Measurements from ENCODE around the gene RASA3.

Gene RASA3

DNA sequence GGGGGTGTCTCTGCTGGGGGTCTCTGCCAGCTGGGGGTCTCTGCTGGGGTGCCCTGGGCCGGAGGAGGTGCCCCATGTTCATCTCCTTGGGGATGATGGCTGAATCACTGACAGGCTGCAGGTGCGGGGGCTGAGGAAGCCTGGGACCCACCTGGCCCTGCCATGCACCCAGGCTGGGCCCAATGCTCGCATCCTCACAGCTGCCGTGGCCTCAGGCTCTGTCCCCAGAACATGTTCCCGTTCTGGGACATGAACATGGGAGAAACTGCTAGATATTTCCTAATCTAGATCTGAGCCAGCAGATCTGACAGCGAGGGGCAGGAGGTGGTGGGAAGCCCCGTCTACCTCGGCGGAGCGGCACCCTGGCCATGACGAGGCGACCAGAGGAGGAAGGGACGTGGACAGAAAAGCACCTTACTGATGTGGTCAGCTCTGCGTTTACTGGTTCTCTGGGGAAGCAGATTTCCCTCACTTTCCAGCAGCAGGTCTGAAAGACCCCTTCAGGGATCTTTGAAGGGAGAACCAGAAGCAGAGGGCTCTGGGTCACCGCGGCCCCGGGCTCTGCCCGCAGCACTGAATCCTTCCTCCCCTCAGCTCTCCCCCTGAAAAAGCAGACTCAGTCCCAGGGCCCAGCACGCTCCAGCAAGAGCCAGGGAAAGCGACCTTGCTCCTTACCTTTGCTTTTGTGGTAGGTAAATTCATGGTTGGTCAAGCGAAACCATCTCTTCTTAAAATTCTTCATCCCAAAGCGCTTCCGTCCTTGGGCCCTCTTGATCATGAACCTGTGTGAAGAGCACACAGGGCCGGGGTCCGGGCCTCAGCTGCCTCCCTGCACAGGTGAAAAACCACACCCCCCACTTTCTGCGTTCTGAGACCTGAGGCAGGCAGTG is 132.0 kb downstream of the RASA3 start:
- Histone ChIP-seq H3K9me3 (ENCODE audit: insufficient read depth, low read depth, low read length) (no peaks in the 10 kb centered on the region), H3K4me2 (ENCODE audit: low read depth, low read length, poor library complexity, severe bottlenecking) (no peak overlapping the region), H3K79me2 (ENCODE audit: insufficient read depth, low read length) (no peaks in the 10 kb centered on the region), H2AFZ (ENCODE audit: low read length) (no peak overlapping the region), H3K36me3 (ENCODE audit: insufficient read depth, low read length) (peaks cover 15% of the 10 kb centered on the region; the same call in 1 of the 2 replicates), H3K9ac (ENCODE audit: low read depth, low read length, poor library complexity, severe bottlenecking) (no peak overlapping the region), H4K20me1 (ENCODE audit: insufficient read depth, low read length, poor library complexity, severe bottlenecking) (no peaks in the 10 kb centered on the region), H3F3A (ENCODE audit: low read depth) (no peaks in the 10 kb centered on the region), H3K4me1 (ENCODE audit: insufficient read depth, low read length, poor library complexity, severe bottlenecking) (no peaks in the 10 kb centered on the region), H3K4me3 (ENCODE audit: low read length, poor library complexity, severe bottlenecking) (no peak overlapping the region), H3K9me2 (replicated peaks; ENCODE audit: low read depth, low read length) (no peaks in the 10 kb centered on the region), H3K27me3 (ENCODE audit: insufficient read depth, low read length, poor library complexity, severe bottlenecking) (no peaks in the 10 kb centered on the region)
- TF ChIP-seq, protein P1, sequence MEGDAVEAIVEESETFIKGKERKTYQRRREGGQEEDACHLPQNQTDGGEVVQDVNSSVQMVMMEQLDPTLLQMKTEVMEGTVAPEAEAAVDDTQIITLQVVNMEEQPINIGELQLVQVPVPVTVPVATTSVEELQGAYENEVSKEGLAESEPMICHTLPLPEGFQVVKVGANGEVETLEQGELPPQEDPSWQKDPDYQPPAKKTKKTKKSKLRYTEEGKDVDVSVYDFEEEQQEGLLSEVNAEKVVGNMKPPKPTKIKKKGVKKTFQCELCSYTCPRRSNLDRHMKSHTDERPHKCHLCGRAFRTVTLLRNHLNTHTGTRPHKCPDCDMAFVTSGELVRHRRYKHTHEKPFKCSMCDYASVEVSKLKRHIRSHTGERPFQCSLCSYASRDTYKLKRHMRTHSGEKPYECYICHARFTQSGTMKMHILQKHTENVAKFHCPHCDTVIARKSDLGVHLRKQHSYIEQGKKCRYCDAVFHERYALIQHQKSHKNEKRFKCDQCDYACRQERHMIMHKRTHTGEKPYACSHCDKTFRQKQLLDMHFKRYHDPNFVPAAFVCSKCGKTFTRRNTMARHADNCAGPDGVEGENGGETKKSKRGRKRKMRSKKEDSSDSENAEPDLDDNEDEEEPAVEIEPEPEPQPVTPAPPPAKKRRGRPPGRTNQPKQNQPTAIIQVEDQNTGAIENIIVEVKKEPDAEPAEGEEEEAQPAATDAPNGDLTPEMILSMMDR (conservative IDR thresholded peaks at IDR 0.05; ENCODE audit: low read length): no peak
- no peak for TF ChIP-seq EZH2phosphoT487 (IDR thresholded peaks at IDR 0.05; ENCODE audit: borderline replicate concordance)

DNA sequence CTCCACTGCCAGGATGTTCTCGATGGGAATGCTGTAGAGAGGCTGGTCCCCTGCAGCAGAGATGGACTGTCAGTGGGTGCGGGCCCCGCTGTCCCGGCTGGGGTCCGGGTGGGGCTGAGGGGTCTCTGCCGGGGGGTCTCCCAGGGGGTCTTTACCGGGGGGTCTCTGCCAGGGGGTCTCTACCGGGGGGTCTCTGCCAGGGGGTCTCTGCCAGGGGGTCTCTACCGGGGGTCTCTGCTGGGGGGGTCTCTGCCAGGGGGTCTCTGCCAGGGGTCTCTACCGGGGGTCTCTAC is 132.9 kb downstream of the RASA3 start:
- H3K79me2 ChIP-seq (ENCODE audit: insufficient read depth, low read length): no peaks in the 10 kb centered on the region
- H3K27me3 ChIP-seq (ENCODE audit: insufficient read depth, low read length, poor library complexity, severe bottlenecking): no peaks in the 10 kb centered on the region
- H3K4me2 ChIP-seq (ENCODE audit: low read depth, low read length, poor library complexity, severe bottlenecking): no peak overlapping the region
- TF ChIP-seq, protein P1 (conservative IDR thresholded peaks at IDR 0.05; ENCODE audit: low read length): no peak
- no peak for TF ChIP-seq EZH2phosphoT487 (IDR thresholded peaks at IDR 0.05; ENCODE audit: borderline replicate concordance)
- no peaks in the 10 kb centered on the region for H3K4me1 ChIP-seq (ENCODE audit: insufficient read depth, low read length, poor library complexity, severe bottlenecking)
- no peaks in the 10 kb centered on the region for H3K9me3 ChIP-seq (ENCODE audit: insufficient read depth, low read depth, low read length)
- H3K36me3 ChIP-seq (ENCODE audit: insufficient read depth, low read length): peaks cover 15% of the 10 kb centered on the region; the same call in 1 of the 2 replicates
- H3K9ac ChIP-seq (ENCODE audit: low read depth, low read length, poor library complexity, severe bottlenecking): no peak overlapping the region
- H3K4me3 ChIP-seq (ENCODE audit: low read length, poor library complexity, severe bottlenecking): no peak overlapping the region
- no peaks in the 10 kb centered on the region for H3K9me2 ChIP-seq (replicated peaks; ENCODE audit: low read depth, low read length)
- no peaks in the 10 kb centered on the region for H4K20me1 ChIP-seq (ENCODE audit: insufficient read depth, low read length, poor library complexity, severe bottlenecking)
- no peaks in the 10 kb centered on the region for H3F3A ChIP-seq (ENCODE audit: low read depth)
- H2AFZ ChIP-seq (ENCODE audit: low read length): no peak overlapping the region

DNA sequence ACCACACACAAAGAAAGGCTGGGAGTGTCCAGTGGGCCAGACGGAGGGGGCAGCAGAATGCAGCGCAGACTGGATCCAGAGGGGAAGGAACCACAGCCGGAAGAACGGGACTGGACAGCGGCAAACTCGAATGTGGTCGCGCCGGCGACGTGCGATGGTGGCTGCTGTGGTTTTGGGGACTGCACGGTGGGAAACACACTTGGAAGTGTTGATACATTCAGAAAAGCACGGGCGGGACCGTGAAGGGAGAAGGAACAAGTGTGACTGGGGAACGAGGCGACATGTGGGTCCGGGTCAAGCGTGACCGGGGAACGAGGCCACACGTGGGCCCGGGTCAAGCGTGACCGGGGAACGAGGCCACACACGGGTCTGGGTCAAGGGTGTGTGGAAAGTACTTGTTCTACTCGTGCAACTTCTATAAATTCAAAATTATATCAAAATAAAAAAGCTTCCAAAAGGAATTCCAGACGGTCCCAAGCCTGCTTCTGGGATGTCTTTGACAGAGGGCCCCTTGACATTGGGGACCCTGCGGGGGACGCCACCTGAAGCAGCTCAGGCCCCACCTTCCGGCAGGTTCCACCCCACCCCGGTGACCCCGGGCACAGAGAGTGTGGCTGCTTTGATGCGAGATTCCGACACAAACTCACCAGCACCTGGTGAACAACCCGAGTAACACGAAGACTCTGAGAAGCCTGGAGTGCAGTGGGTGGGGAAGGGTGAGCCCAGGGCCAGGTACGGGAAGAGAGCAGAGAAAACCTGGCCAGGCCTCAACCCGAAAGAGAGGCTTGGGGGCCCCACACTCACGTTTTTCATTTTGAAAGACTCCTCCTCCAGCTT is 133.4 kb downstream of the RASA3 start:
- Histone ChIP-seq H3K36me3 (ENCODE audit: insufficient read depth, low read length) (peaks cover 15% of the 10 kb centered on the region; the same call in 1 of the 2 replicates), H4K20me1 (ENCODE audit: insufficient read depth, low read length, poor library complexity, severe bottlenecking) (no peaks in the 10 kb centered on the region), H3K9me3 (ENCODE audit: insufficient read depth, low read depth, low read length) (no peaks in the 10 kb centered on the region), H3K27me3 (ENCODE audit: insufficient read depth, low read length, poor library complexity, severe bottlenecking) (no peaks in the 10 kb centered on the region), H3K9me2 (replicated peaks; ENCODE audit: low read depth, low read length) (no peaks in the 10 kb centered on the region), H3K9ac (ENCODE audit: low read depth, low read length, poor library complexity, severe bottlenecking) (no peak overlapping the region), H3F3A (ENCODE audit: low read depth) (no peaks in the 10 kb centered on the region), H3K4me2 (ENCODE audit: low read depth, low read length, poor library complexity, severe bottlenecking) (no peak overlapping the region), H2AFZ (ENCODE audit: low read length) (no peak overlapping the region), H3K4me3 (ENCODE audit: low read length, poor library complexity, severe bottlenecking) (no peak overlapping the region), H3K79me2 (ENCODE audit: insufficient read depth, low read length) (no peaks in the 10 kb centered on the region), H3K4me1 (ENCODE audit: insufficient read depth, low read length, poor library complexity, severe bottlenecking) (no peaks in the 10 kb centered on the region)
- no peak for TF ChIP-seq EZH2phosphoT487 (IDR thresholded peaks at IDR 0.05; ENCODE audit: borderline replicate concordance)
- TF ChIP-seq, protein P1 (conservative IDR thresholded peaks at IDR 0.05; ENCODE audit: low read length): no peak
